Endothelial cell (in vitro differentiated cells): ENCODE measurements around the gene FMN1. TPM values are rescaled to one million over a fixed set of nuclear protein-coding genes. Genes with fewer than 3 reads are reported as not detected.

Experiments
- DNase-seq: peaks from one replicate; pipeline ENCODE4 v3.0.0; 2021; ENCODE audit warnings: low spot score
- H3K27ac Mint-ChIP-seq: one replicate; pipeline ENCODE4 v1.8.0; 2021; ENCODE audit warnings: mixed read lengths, inconsistent platforms; ENCODE audit not compliant: unreplicated experiment
- H3K27me3 Mint-ChIP-seq: one replicate; pipeline ENCODE4 v1.8.0; 2021; ENCODE audit warnings: mild to moderate bottlenecking, moderate library complexity, mixed read lengths, inconsistent platforms; ENCODE audit not compliant: unreplicated experiment
- H3K36me3 Mint-ChIP-seq: one replicate; pipeline ENCODE4 v1.8.0; 2021; ENCODE audit warnings: mild to moderate bottlenecking, low read depth, mixed read lengths, inconsistent platforms; ENCODE audit not compliant: unreplicated experiment
- H3K4me1 Mint-ChIP-seq: one replicate; pipeline ENCODE4 v1.8.0; 2021; ENCODE audit warnings: mild to moderate bottlenecking, mixed read lengths, inconsistent platforms; ENCODE audit not compliant: unreplicated experiment
- H3K4me3 Mint-ChIP-seq: one replicate; pipeline ENCODE4 v1.8.0; 2021; ENCODE audit warnings: mild to moderate bottlenecking, mixed read lengths, inconsistent platforms; ENCODE audit not compliant: unreplicated experiment
- H3K9me3 Mint-ChIP-seq: one replicate; pipeline ENCODE4 v1.8.0; 2021; ENCODE audit warnings: mixed read lengths, inconsistent platforms; ENCODE audit not compliant: unreplicated experiment
- CTCF ChIP-seq: fragments of 200-600 bp; sonication (generic); IDR thresholded peaks from one replicate; pipeline ENCODE4 v1.5.0; 2021; ENCODE audit warnings: antibody characterized with exemption; ENCODE audit not compliant: unreplicated experiment
- total RNA-seq: library from RNA; stranded (reverse); fragmentation: NEBNext Ultra II Directional; extraction: Animal tissue kit (Norgen Biotek cat#: 25700); gene quantifications from one replicate; pipeline ENCODE4 v1.2.1, GENCODE V29; 2021; ENCODE audit not compliant: unreplicated experiment

FMN1 gene
- total RNA-seq, 1 donor from 2014 or later = 1.3 TPM

- Mint-ChIP-seq H3K4me3 (no peak overlapping the region), H3K4me1 (no peaks in the 10 kb centered on the region), H3K9me3 (no peaks in the 10 kb centered on the region), H3K27me3 (peaks cover 2% of the 10 kb centered on the region), H3K36me3 (no peaks in the 10 kb centered on the region), H3K27ac (no peak overlapping the region)
- DNase-seq = no peak
- no peak for TF ChIP-seq CTCF
Observed at GRCh38 chr15:32738666-32739065, 455.8 kb downstream of the FMN1 start.

GRCh38 chr15:32737304-32737703, 457.2 kb downstream of the FMN1 start:
- no peaks in the 10 kb centered on the region for H3K36me3 Mint-ChIP-seq
- no peaks in the 10 kb centered on the region for H3K9me3 Mint-ChIP-seq
- no peak for TF ChIP-seq CTCF
- H3K27ac Mint-ChIP-seq = no peak overlapping the region
- H3K27me3 Mint-ChIP-seq = peaks cover 2% of the 10 kb centered on the region
- no peak overlapping the region for H3K4me3 Mint-ChIP-seq
- H3K4me1 Mint-ChIP-seq = no peaks in the 10 kb centered on the region
- DNase-seq = no peak

- Mint-ChIP-seq H3K27ac (no peak overlapping the region), H3K27me3 (peaks cover 2% of the 10 kb centered on the region), H3K9me3 (no peaks in the 10 kb centered on the region), H3K4me1 (no peaks in the 10 kb centered on the region), H3K4me3 (no peak overlapping the region), H3K36me3 (no peaks in the 10 kb centered on the region)
- DNase-seq = no peak
- TF ChIP-seq CTCF = no peak
Observed at GRCh38 chr15:32736701-32737061, 457.8 kb downstream of the FMN1 start.

GRCh38 chr15:32735989-32736700, 458.4 kb downstream of the FMN1 start:
- Mint-ChIP-seq H3K36me3 (no peaks in the 10 kb centered on the region), H3K4me3 (no peak overlapping the region), H3K27ac (no peak overlapping the region), H3K4me1 (no peaks in the 10 kb centered on the region), H3K9me3 (no peaks in the 10 kb centered on the region), H3K27me3 (peaks cover 2% of the 10 kb centered on the region)
- DNase-seq = no peak
- no peak for TF ChIP-seq CTCF

- H3K4me1 Mint-ChIP-seq = no peaks in the 10 kb centered on the region
Observed at GRCh38 chr15:32733281-32733680, 461.2 kb downstream of the FMN1 start.

More at GRCh38 chr15:32733281-32733680, 461.2 kb downstream of the FMN1 start:
- no peaks in the 10 kb centered on the region for H3K9me3 Mint-ChIP-seq
- H3K4me3 Mint-ChIP-seq = no peak overlapping the region
- DNase-seq = no peak
- no peak overlapping the region for H3K27ac Mint-ChIP-seq
- no peak for TF ChIP-seq CTCF
- no peaks in the 10 kb centered on the region for H3K36me3 Mint-ChIP-seq
- H3K27me3 Mint-ChIP-seq = peaks cover 4% of the 10 kb centered on the region
